Renal cortex interstitium (tissue), 11 donors: ENCODE data around the gene DIP2B. TPM values are rescaled to one million over a fixed set of nuclear protein-coding genes. Genes with fewer than 3 reads are reported as not detected.
"Not testable (repeated sequence)": the region's sequence is repeated elsewhere in the genome, so short reads cannot be mapped to it uniquely, and the experiment has no call there.

Source experiments
- DNase-seq, 11 donors: peaks; one replicate each; pipeline ENCODE4 v3.0.0-alpha.2; 2013; ENCODE audit warnings: low read depth in 9 of 11, low spot score in 4 of 11; ENCODE audit errors: extremely low read depth in 1 of 11
- polyA plus RNA-seq, 3 donors: library from polyadenylated mRNA; unstranded; fragments of 120-200 nt; gene quantifications; one replicate each; pipeline ENCODE4 v1.2.1, GENCODE V29; 2013; ENCODE audit not compliant: insufficient read length in 3 of 3

Gene DIP2B
- polyA plus RNA-seq, 3 donors = 23.5 to 25.9 (median 23.9) TPM

- DNase-seq = not testable (repeated sequence)
These were observed 176.3 kb downstream of the DIP2B start for GRCh38 chr12:50681064-50681463.

- no peak for DNase-seq
These were observed 180.9 kb downstream of the DIP2B start for GRCh38 chr12:50685641-50686040.

- no peak for DNase-seq
These were observed 181.6 kb downstream of the DIP2B start for GRCh38 chr12:50686406-50686805.

- DNase-seq = no peak
These were observed 182.2 kb downstream of the DIP2B start for GRCh38 chr12:50686976-50687375.

- DNase-seq = no peak
These were observed 184.7 kb downstream of the DIP2B start for GRCh38 chr12:50689437-50689836.

GRCh38 chr12:50690925-50691324, 186.1 kb downstream of the DIP2B start:
- peak in 9 of 11 donors; percentile 7 to 62 (median 40) for DNase-seq

- no peak for DNase-seq
These were observed 191.2 kb downstream of the DIP2B start for GRCh38 chr12:50695961-50696360.

GRCh38 chr12:50696931-50697330, 192.1 kb downstream of the DIP2B start:
- no peak for DNase-seq

- DNase-seq = no peak
These were observed 194.4 kb downstream of the DIP2B start for GRCh38 chr12:50699154-50699553.

GRCh38 chr12:50699940-50700339, 195.2 kb downstream of the DIP2B start:
- peak in 1 of 11 donors; percentile 9 for DNase-seq

GRCh38 chr12:50706606-50707005, 201.8 kb downstream of the DIP2B start:
- no peak for DNase-seq

GRCh38 chr12:50707396-50707795, 202.6 kb downstream of the DIP2B start:
- no peak for DNase-seq

- DNase-seq = no peak
These were observed 203.8 kb downstream of the DIP2B start for GRCh38 chr12:50708631-50709030.

- DNase-seq = no peak
These were observed 206.3 kb downstream of the DIP2B start for GRCh38 chr12:50711121-50711520.

- no peak for DNase-seq
These were observed 210.4 kb downstream of the DIP2B start for GRCh38 chr12:50715174-50715573.

GRCh38 chr12:50718760-50719159, 214.0 kb downstream of the DIP2B start:
- DNase-seq = no peak

GRCh38 chr12:50720085-50720484, 215.3 kb downstream of the DIP2B start:
- DNase-seq = no peak

GRCh38 chr12:50720501-50720900, 215.7 kb downstream of the DIP2B start:
- DNase-seq = no peak

GRCh38 chr12:50723865-50724264, 219.1 kb downstream of the DIP2B start:
- no peak for DNase-seq

GRCh38 chr12:50725011-50725942, 220.5 kb downstream of the DIP2B start:
- DNase-seq = no peak

GRCh38 chr12:50727466-50727865, 222.7 kb downstream of the DIP2B start:
- DNase-seq = no peak
